Calu3 (cell line): ENCODE measurements around the gene MMRN2. TPM values are rescaled to one million over a fixed set of nuclear protein-coding genes. Genes with fewer than 3 reads are reported as not detected.

ENCODE experiments used
- BruUV-seq: library from RNA; stranded (reverse); fragments of 400-500 nt; replicated peaks from 2 replicates; lab custom pipeline; 2021; lab: Mats Ljungman, UMichigan
- CTCF ChIA-PET: fragments of 300-600 bp; sonication (Branson Sonifier 250); formaldehyde crosslinking; loops from one replicate; lab custom pipeline; 2022; ENCODE audit warnings: antibody characterized with exemption; lab: Charles Lee
- DNase-seq: peaks from one replicate; pipeline ENCODE4 v3.0.0; 2022
- H3K27ac Mint-ChIP-seq: one replicate; pipeline ENCODE4 v1.8.0; 2022; ENCODE audit warnings: mixed read lengths; ENCODE audit not compliant: unreplicated experiment
- H3K27me3 Mint-ChIP-seq: one replicate; pipeline ENCODE4 v1.8.0; 2022; ENCODE audit warnings: mixed read lengths; ENCODE audit not compliant: unreplicated experiment
- H3K36me3 Mint-ChIP-seq: one replicate; pipeline ENCODE4 v1.8.0; 2022; ENCODE audit warnings: mild to moderate bottlenecking, moderate library complexity, mixed read lengths; ENCODE audit not compliant: insufficient read depth, unreplicated experiment
- H3K4me1 Mint-ChIP-seq: one replicate; pipeline ENCODE4 v1.8.0; 2022; ENCODE audit warnings: mild to moderate bottlenecking, low read depth, mixed read lengths; ENCODE audit not compliant: unreplicated experiment
- H3K4me3 Mint-ChIP-seq: one replicate; pipeline ENCODE4 v1.8.0; 2022; ENCODE audit warnings: mild to moderate bottlenecking, low read depth, moderate library complexity, mixed read lengths; ENCODE audit not compliant: unreplicated experiment
- H3K9me3 Mint-ChIP-seq: one replicate; pipeline ENCODE4 v1.8.0; 2022; ENCODE audit warnings: low read depth, mixed read lengths; ENCODE audit not compliant: unreplicated experiment
- intact Hi-C: fragments of 100-400 bp; cut with micrococcal nuclease; formaldehyde crosslinking; loops from one replicate; pipeline ENCODE4 v1.10.0; 2022; ENCODE audit not compliant: unreplicated experiment
- total RNA-seq: library from RNA; stranded (reverse); gene quantifications from 2 replicates; pipeline ENCODE4 v1.2.3, GENCODE V29; 2022
- TF ChIP-seq, protein P1 (sequence below): fragments of 200-600 bp; IDR thresholded peaks from one replicate; pipeline ENCODE4 v1.8.0; 2022; ENCODE audit warnings: antibody characterized with exemption; ENCODE audit not compliant: unreplicated experiment

Gene MMRN2
- total RNA-seq, 1 experiment from 2014 or later = not detected

DNA sequence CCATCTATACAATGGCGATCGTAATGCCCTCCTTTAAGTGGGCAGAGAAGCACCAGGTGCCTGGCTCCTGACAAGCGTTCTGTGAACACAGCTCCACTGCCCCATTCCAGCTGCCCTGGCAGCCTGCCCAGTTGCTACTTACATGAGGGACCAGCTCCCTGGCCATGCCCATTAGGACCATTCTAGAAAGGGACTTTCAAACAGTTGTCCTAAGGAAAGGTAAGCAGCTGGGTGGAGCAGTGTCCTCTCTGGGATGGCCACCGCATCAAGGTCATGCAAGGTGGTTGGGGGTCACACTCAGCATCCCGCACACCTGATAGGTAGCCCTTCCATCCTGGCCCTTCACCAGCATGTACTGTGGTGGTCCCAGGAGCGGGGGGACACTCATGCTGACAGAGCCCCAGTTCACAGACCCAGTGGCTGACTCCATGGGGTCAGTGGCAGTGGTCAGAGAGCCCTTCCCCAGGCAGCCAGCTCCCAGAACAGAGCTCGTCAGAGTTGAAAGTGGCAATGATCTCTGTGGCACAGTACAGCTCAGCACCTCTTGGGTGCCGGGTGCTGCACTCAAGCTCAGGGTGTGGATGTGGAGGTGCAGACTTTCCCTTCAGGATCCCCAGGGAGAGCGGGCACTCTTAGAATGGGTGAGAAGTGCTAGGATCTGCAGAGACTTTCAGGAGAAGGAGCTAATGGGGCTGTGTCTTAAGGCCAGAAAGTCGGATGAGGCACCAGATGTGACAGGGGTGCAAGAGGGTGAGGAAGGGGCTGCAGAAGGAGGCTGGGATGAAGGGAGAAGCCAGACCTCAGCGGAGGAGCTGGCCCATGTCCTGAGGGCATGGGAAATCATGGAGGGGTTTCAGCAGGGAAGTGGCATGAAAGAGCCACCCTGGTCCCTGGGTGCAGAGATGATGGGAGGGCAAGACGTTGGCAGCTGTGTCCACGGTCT is 10.9 kb downstream of the MMRN2 start:
- no peak overlapping the region for H3K4me3 Mint-ChIP-seq
- no peaks in the 10 kb centered on the region for H3K4me1 Mint-ChIP-seq
- H3K36me3 Mint-ChIP-seq = no peaks in the 10 kb centered on the region
- TF ChIP-seq, protein P1, sequence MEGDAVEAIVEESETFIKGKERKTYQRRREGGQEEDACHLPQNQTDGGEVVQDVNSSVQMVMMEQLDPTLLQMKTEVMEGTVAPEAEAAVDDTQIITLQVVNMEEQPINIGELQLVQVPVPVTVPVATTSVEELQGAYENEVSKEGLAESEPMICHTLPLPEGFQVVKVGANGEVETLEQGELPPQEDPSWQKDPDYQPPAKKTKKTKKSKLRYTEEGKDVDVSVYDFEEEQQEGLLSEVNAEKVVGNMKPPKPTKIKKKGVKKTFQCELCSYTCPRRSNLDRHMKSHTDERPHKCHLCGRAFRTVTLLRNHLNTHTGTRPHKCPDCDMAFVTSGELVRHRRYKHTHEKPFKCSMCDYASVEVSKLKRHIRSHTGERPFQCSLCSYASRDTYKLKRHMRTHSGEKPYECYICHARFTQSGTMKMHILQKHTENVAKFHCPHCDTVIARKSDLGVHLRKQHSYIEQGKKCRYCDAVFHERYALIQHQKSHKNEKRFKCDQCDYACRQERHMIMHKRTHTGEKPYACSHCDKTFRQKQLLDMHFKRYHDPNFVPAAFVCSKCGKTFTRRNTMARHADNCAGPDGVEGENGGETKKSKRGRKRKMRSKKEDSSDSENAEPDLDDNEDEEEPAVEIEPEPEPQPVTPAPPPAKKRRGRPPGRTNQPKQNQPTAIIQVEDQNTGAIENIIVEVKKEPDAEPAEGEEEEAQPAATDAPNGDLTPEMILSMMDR = no peak
- H3K9me3 Mint-ChIP-seq = no peaks in the 10 kb centered on the region
- BruUV-seq = no TSS peak
- intact Hi-C loops = no loop called here
- peaks cover 13% of the 10 kb centered on the region for H3K27me3 Mint-ChIP-seq
- CTCF ChIA-PET = interaction anchor here (0.6 to 1.3 kb wide), 3 partner anchors 20 to 1126 kb away, joined by 3 read pairs; no protein-coding TSS in a partner anchor
- no peak for DNase-seq
- no peak overlapping the region for H3K27ac Mint-ChIP-seq

DNA sequence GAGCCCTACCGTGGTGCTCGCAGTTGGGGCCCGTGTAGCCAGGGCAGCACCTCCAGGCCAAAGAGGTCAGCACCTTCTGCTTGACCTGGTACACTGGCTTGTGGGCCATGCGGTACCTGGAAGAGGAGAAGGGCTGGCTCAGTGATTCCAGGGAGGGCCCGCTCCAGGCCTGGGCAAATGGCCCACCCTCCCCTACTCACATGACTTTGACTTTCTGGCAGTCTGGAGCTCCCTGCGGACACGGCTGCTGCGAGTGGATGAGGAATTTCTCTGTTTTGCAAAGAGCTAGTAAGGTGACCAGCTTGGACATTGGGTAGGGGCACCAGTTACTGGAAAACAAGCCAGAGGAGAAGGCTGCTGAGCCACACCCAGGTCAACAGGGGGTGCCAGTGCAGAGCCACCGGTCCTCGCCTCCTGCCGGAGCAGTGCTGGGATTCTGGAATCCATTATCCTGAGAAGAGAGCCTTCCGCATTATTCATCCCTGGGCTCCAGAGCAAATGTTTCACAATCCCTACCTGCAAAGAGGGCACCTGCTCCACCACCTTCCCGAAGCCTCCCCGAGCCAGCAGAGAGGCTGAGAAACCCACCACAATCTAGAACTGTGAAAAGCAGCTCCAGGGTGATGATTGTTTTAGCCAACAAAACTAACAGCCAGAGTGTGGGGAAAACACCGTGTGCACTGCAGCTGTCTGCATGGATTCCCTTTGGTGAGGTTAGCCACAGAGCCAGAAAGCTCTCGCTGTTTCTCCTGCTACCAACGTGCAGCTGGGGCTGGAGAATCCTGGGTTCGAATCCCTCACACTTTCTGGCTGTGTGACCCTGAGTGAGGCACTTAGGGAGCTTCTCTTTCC is 11.8 kb downstream of the MMRN2 start:
- Mint-ChIP-seq H3K4me1 (no peaks in the 10 kb centered on the region), H3K27me3 (peaks cover 13% of the 10 kb centered on the region), H3K36me3 (no peaks in the 10 kb centered on the region), H3K27ac (no peak overlapping the region), H3K9me3 (no peaks in the 10 kb centered on the region), H3K4me3 (no peak overlapping the region)
- TF ChIP-seq, protein P1 = no peak
- intact Hi-C loops = no loop called here
- CTCF ChIA-PET = interaction anchor here (0.6 to 1.3 kb wide), 2 partner anchors 21 to 203 kb away, joined by 3 read pairs; no protein-coding TSS in a partner anchor
- DNase-seq = peak; percentile 28
- BruUV-seq = no TSS peak

DNA sequence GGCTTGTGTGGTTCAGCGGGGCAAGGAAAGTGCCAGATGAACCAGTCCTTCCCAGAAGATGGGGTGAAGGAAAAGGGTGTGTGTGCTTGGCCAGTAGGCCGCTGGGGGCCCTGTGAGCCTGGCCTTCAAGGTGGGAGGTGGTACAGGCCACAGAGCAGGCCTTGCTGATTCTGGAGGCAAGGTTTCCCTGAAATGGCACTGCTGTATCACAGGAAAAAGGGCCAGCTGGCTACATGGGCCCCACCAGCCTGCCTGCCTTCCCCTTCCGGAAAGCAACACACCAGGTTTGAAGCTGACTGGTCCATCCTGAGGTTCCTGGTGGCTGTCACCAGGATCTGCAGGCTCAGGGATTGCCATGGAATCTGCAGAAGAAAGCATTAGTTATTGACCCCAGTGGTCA is 12.5 kb downstream of the MMRN2 start:
- CTCF ChIA-PET = interaction anchor here (1.3 kb wide), 1 partner anchor 22 kb away, joined by 3 read pairs; no protein-coding TSS in a partner anchor
- peaks cover 13% of the 10 kb centered on the region for H3K27me3 Mint-ChIP-seq
- no peaks in the 10 kb centered on the region for H3K9me3 Mint-ChIP-seq
- intact Hi-C loops = no loop called here
- H3K36me3 Mint-ChIP-seq = no peaks in the 10 kb centered on the region
- no peaks in the 10 kb centered on the region for H3K4me1 Mint-ChIP-seq
- no peak for DNase-seq
- H3K4me3 Mint-ChIP-seq = no peak overlapping the region
- no peak overlapping the region for H3K27ac Mint-ChIP-seq
- TF ChIP-seq, protein P1 = no peak
- BruUV-seq = no TSS peak

DNA sequence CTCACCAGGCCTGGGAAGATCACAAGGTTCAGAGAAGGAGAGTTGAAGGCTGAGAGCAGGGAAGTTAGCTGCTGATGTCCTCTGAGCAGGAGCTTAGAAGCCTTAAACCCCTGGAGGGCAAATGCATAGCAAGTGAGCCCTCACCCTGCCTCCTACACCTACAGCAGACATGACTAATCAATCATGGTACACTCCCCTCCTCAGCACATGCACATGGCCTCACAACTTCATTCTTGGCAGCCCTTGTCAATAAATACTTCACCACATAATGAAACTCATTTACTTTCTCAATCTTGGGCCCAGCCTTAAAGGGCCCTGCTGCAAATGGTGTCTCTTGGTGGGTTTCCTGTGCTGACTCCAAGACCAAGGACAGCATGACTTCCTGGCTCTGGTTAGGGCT is 12.9 kb downstream of the MMRN2 start:
- TF ChIP-seq, protein P1 = no peak
- CTCF ChIA-PET = interaction anchor here (1.0 kb wide), 1 partner anchor 16 kb away, joined by 3 read pairs; no protein-coding TSS in a partner anchor
- H3K36me3 Mint-ChIP-seq = peaks cover 2% of the 10 kb centered on the region
- no peak overlapping the region for H3K27ac Mint-ChIP-seq
- intact Hi-C loops = no loop called here
- DNase-seq = no peak
- H3K27me3 Mint-ChIP-seq = peaks cover 13% of the 10 kb centered on the region
- no peaks in the 10 kb centered on the region for H3K4me1 Mint-ChIP-seq
- no peaks in the 10 kb centered on the region for H3K9me3 Mint-ChIP-seq
- no peak overlapping the region for H3K4me3 Mint-ChIP-seq
- no TSS peak for BruUV-seq
